ENCODE results near the gene RAB11FIP3. TPM values are rescaled to one million over a fixed set of nuclear protein-coding genes. Genes with fewer than 3 reads are reported as not detected.

Gene RAB11FIP3
- total RNA-seq, 1 experiment from 2014 or later = 35.8 TPM

GRCh38 chr16:560204-560700, 134.8 kb downstream of the RAB11FIP3 start, which contains the start of gene PRR35:
PRR35 (plus strand) TSS chr16:560394; CDS start chr16:563295, 2,901 bp downstream.
- no peaks in the 10 kb centered on the region for H3K36me3 Mint-ChIP-seq (ENCODE audit: insufficient read depth, unreplicated experiment)
- intact Hi-C loops (cut with micrococcal nuclease; ENCODE audit: unreplicated experiment) = no loop called here
- no peaks in the 10 kb centered on the region for H3K36me3 ChIP-seq (ENCODE audit: control insufficient read depth, insufficient read depth, low read length)
- no peak within 1 kb of the TSS for H3K4me3 Mint-ChIP-seq (ENCODE audit: unreplicated experiment)
- H3K9me3 ChIP-seq = no peaks in the 10 kb centered on the region
- H3K27me3 ChIP-seq (replicated peaks; ENCODE audit: control insufficient read depth, insufficient read depth, low read length) = no peaks in the 10 kb centered on the region
- H3K4me1 Mint-ChIP-seq (ENCODE audit: low read depth, unreplicated experiment) = no peaks in the 10 kb centered on the region
- H3K4me3 ChIP-seq (ENCODE audit: low read depth, low read length) = peak within 1 kb of the TSS; percentile 21
- ChIA-PET CTCF (no interaction called here), POLR2A (no interaction called here)
- no peaks in the 10 kb centered on the region for H3K4me1 ChIP-seq
- no peaks in the 10 kb centered on the region for H3K9me3 Mint-ChIP-seq (ENCODE audit: unreplicated experiment)
- no TSS peak for BruUV-seq (replicated peaks)
- H3K27ac Mint-ChIP-seq (ENCODE audit: unreplicated experiment) = no peak within 1 kb of the TSS
- H3K27me3 Mint-ChIP-seq (ENCODE audit: insufficient read depth, unreplicated experiment) = no peaks in the 10 kb centered on the region
- TF ChIP-seq, protein P1, sequence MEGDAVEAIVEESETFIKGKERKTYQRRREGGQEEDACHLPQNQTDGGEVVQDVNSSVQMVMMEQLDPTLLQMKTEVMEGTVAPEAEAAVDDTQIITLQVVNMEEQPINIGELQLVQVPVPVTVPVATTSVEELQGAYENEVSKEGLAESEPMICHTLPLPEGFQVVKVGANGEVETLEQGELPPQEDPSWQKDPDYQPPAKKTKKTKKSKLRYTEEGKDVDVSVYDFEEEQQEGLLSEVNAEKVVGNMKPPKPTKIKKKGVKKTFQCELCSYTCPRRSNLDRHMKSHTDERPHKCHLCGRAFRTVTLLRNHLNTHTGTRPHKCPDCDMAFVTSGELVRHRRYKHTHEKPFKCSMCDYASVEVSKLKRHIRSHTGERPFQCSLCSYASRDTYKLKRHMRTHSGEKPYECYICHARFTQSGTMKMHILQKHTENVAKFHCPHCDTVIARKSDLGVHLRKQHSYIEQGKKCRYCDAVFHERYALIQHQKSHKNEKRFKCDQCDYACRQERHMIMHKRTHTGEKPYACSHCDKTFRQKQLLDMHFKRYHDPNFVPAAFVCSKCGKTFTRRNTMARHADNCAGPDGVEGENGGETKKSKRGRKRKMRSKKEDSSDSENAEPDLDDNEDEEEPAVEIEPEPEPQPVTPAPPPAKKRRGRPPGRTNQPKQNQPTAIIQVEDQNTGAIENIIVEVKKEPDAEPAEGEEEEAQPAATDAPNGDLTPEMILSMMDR (IDR thresholded peaks at IDR 0.05; ENCODE audit: insufficient read depth in 1 of 2, low read depth in 1 of 2, low read length in 1 of 2, severe bottlenecking in 1 of 2, unreplicated experiment in 1 of 2) = no peak
- DNase-seq = no peak

GRCh38 chr16:560701-561412, 135.4 kb downstream of the RAB11FIP3 start:
- Histone ChIP-seq H3K9me3 (no peaks in the 10 kb centered on the region), H3K36me3 (ENCODE audit: control insufficient read depth, insufficient read depth, low read length) (no peaks in the 10 kb centered on the region), H3K4me3 (ENCODE audit: low read depth, low read length) (no peak overlapping the region; the same call in 1 of the 2 replicates), H3K27me3 (replicated peaks; ENCODE audit: control insufficient read depth, insufficient read depth, low read length) (no peaks in the 10 kb centered on the region), H3K4me1 (no peaks in the 10 kb centered on the region)
- TF ChIP-seq, protein P1 (IDR thresholded peaks at IDR 0.05; ENCODE audit: insufficient read depth in 1 of 2, low read depth in 1 of 2, low read length in 1 of 2, severe bottlenecking in 1 of 2, unreplicated experiment in 1 of 2) = no peak
- Mint-ChIP-seq H3K36me3 (ENCODE audit: insufficient read depth, unreplicated experiment) (no peaks in the 10 kb centered on the region), H3K4me1 (ENCODE audit: low read depth, unreplicated experiment) (no peaks in the 10 kb centered on the region), H3K27ac (ENCODE audit: unreplicated experiment) (no peak overlapping the region), H3K27me3 (ENCODE audit: insufficient read depth, unreplicated experiment) (no peaks in the 10 kb centered on the region), H3K4me3 (ENCODE audit: unreplicated experiment) (no peak overlapping the region), H3K9me3 (ENCODE audit: unreplicated experiment) (no peaks in the 10 kb centered on the region)
- BruUV-seq (replicated peaks) = no TSS peak
- intact Hi-C loops (cut with micrococcal nuclease; ENCODE audit: unreplicated experiment) = no loop called here
- no peak for DNase-seq
- CTCF ChIA-PET = no interaction called here
- POLR2A ChIA-PET = no interaction called here

GRCh38 chr16:561413-561794, 136.0 kb downstream of the RAB11FIP3 start:
- CTCF ChIA-PET = no interaction called here

More at GRCh38 chr16:561413-561794, 136.0 kb downstream of the RAB11FIP3 start:
- TF ChIP-seq, protein P1 (IDR thresholded peaks at IDR 0.05; ENCODE audit: insufficient read depth in 1 of 2, low read depth in 1 of 2, low read length in 1 of 2, severe bottlenecking in 1 of 2, unreplicated experiment in 1 of 2) = no peak
- no peaks in the 10 kb centered on the region for H3K27me3 Mint-ChIP-seq (ENCODE audit: insufficient read depth, unreplicated experiment)
- no peaks in the 10 kb centered on the region for H3K4me1 ChIP-seq
- no peak for DNase-seq
- intact Hi-C loops (cut with micrococcal nuclease; ENCODE audit: unreplicated experiment) = no loop called here
- H3K27me3 ChIP-seq (replicated peaks; ENCODE audit: control insufficient read depth, insufficient read depth, low read length) = no peaks in the 10 kb centered on the region
- H3K4me3 Mint-ChIP-seq (ENCODE audit: unreplicated experiment) = no peak overlapping the region
- H3K4me1 Mint-ChIP-seq (ENCODE audit: low read depth, unreplicated experiment) = no peaks in the 10 kb centered on the region
- H3K9me3 ChIP-seq = no peaks in the 10 kb centered on the region
- no peak overlapping the region for H3K4me3 ChIP-seq (ENCODE audit: low read depth, low read length)
- no TSS peak for BruUV-seq (replicated peaks)
- no peaks in the 10 kb centered on the region for H3K36me3 ChIP-seq (ENCODE audit: control insufficient read depth, insufficient read depth, low read length)
- POLR2A ChIA-PET = no interaction called here
- peaks cover 1% of the 10 kb centered on the region for H3K36me3 Mint-ChIP-seq (ENCODE audit: insufficient read depth, unreplicated experiment)
- no peaks in the 10 kb centered on the region for H3K9me3 Mint-ChIP-seq (ENCODE audit: unreplicated experiment)
- H3K27ac Mint-ChIP-seq (ENCODE audit: unreplicated experiment) = no peak overlapping the region

Data from Caco-2 (cell line).